Stimulated activated CD4-positive, alpha-beta T cell treated with anti-CD3 and anti-CD28 coated beads, Interleukin-12 subunit alpha, Interleukin-12 subunit beta, amount 100 ng/mL, for 4 hours (primary cell): ENCODE results near the gene ZNF469.

ENCODE experiments used
- DNase-seq: peaks from one replicate; pipeline ENCODE4 v3.0.0-alpha.2; 2020

The ZNF469 gene

DNA sequence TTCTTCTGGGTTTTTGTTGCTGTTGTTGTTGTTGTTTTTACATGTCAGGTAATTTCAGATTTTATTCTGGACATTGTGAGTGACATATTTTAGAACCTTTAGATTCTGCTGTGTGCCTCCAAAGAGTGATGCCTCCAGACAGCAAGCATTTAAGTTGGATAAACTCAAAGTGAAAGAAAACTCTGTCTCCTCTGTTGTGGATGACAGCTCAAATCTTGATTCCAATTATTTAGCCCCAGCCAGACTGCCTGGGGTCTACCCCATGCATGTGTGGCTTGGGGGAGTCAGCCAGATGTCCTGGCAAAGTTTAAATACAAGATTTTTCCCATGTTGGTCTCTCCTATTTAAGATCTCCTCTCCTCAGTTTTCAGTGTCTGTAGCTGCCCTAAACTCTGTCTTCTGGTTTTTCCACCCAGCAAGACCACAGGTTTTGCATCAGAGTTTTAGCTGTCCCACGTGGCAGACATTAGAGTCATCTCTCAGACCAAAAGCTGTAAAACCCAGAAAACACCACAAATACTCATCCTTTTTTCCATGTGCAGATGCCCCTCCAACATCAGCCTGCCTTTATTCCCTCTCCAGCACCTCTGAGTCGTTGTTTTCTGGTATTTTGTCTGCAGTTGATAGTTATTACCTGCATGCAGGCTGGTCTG is 19.4 kb upstream of the ZNF469 start:
- no peak for DNase-seq

DNA sequence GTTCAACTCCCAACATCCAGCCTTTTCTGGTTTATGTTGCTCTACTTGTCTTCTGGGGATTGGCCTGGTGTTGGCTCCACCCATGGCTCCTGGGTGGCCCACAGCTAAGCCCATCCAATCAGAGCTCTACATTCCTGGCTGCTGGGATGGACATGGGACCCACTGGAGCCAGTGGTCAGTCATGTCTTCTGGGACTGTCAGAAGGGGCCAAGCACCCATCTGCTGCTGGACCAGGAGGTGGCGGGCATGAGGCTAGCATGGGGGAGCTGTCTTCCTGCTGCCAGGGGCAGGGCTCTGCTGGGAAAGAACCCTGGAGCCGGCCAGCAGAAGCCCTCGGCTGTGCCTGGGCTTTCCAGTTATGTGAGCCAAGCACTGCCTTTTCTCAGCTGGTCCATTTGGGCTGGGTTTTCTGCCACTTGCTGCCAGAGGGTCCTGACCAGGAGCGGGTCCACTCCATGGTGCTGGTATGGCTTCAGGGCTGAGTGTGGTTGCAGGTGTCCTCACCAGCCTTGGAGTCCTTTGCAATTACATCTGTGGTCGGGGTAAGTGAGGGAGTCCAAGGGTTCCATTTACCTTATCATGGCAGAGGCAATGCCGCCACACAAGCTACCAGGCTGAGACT is 17.4 kb upstream of the ZNF469 start:
- no peak for DNase-seq

DNA sequence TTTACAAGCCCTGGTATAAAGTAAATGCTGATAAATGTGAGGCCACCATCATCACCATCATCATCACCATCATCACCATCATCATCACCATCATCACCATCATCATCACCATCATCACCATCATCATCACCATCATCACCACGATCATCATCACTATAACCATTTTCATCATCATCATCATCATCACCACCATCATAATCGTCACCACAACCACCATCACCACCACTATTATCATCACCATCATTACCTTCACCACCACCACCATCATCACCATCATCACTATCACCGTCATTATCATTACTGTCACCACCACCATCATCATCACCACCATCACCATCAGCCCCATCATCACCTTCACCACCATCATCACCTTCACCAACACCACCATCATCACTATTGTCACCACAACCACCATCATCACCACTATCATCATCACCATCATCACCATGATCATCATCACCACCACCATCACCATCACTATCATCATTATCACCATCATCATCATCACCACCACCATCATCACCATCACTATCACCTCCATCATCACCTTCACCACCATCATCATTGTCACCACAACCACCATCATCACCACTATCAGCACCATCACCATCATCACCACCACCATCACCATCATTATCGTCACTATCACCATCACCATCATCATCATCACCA is 16.6 kb upstream of the ZNF469 start:
- no peak for DNase-seq

DNA sequence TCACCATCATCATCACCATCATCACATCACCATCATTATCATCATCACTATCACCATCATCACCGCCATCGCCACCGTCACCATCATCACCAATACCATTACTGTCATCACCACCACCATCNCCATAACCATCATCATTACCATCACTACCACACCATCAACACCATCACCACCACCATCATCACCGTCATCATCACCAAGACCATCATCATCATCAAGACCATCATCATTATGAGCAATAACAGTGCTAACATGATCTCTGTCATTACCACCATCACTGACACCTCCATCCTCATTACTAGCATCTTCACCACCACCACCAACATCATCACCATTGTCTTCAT is 16.1 kb upstream of the ZNF469 start:
- DNase-seq, result no peak

DNA sequence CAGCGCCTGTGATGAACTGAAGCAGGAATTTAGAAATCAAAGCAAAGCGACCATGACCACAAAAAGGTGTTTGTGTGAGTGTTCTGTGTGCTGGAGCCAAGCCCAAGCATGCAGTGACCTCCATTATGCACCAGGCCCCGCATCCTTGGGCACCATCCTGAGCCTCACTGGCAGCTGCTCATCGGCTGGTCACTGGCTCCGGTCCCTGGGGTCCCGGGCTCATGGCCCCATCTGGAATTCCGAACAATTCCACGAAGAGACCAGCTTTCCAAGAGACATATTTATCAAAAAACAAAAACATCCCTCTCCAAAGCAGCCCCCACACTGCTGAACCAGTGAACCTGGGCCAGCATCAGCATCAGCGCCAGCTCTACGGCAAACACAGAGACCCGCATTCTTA is 15.2 kb upstream of the ZNF469 start:
- DNase-seq, result no peak

DNA sequence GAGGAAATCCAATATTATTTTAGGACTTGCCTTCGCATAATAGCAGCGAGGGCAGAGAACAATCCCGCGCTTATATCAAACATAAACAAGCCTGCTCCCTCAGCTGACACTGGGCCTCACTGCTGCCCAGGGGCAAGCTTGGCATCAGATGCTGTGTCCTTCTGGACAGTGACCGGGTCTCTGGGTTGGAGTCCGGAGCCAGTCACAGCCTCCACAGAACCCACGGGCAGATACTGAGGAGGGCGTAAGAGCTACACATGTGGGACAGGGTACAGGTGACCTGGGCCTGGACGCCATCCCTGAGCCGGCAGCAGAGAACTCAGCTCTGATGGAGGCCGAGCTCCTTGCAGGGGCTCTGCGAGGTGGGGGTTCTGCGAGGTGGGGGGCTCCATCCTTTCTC is 14.7 kb upstream of the ZNF469 start:
- no peak for DNase-seq

DNA sequence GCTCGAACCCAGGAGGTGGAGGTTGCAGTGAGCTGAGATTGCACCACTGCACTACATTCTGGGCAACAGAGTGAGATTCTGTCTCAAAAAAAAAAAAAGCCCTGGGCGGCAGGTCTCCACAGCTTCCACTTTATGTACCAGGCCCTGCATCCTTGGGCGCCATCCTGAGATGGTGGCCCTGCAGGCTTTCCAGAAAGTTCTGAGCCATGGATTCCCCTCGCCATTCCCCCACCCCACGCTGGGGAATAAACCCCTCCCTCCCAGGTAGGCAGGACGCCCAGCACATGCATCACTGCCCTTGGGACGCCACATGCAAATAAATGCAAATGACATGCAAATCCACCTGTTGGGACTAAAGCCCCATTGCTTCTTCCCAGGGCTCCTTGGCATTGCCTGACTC is 13.8 kb upstream of the ZNF469 start:
- no peak for DNase-seq

DNA sequence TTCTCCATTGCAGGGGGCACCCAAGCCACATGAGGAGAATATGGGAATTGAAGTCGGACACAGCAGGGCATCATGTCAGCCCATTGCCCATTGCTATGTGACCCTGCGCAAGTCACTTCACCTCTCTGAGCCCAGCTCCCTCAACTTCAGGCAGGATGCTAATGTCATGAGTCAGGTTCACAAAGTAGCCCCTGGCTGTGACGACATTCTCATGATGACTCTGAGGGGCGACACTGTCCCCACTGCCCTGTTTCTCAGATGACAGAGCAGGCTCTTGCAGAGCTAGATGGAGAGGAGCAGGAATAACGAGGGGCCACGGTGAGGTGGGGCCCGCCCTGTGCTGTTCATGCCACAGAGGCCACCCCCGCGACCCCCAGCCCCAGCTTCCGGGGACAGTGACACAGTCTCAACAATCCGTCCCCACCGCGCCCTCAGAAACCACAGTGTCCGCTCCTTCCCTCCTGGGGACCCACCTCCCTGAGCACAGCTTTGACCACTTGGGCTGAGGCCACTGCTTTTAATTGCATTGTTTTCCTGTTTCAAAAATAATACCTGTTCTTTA is 13.2 kb upstream of the ZNF469 start:
- DNase-seq, result no peak

DNA sequence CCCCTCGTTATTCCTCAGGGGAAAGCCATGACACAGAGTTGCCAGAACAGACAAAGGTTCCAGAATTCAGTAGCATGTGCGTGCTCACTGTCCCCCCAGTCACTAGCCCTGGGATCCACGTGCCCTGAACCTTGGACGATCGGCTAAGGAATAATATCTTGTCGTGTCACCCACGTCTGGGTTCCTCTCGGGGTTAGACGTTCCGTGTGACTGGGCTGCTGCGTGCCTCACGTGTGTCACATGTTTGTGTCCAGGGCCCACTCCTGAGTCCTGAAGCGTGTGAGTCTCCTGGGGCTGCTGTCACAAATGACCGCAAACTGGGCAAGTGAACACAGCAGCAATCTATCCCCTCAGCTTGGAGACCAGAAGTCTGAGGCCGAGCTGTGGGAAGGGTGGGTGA is 12.4 kb upstream of the ZNF469 start:
- DNase-seq, result no peak

DNA sequence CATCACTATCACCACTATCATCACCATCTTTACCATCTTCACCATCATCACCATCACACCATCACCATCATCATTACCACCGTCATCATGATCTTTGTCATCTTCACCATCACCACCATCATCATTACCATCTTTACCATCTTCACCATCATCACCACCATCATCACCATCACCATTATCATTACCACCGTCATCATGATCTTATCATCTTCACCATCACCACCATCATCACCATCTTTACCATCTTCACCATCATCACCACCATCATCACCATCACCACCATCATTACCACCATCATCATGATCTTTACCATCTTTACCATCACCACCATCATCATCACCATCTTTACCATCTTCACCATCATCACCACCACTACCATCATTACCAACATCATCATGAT is 10.2 kb upstream of the ZNF469 start:
- DNase-seq, result no peak

DNA sequence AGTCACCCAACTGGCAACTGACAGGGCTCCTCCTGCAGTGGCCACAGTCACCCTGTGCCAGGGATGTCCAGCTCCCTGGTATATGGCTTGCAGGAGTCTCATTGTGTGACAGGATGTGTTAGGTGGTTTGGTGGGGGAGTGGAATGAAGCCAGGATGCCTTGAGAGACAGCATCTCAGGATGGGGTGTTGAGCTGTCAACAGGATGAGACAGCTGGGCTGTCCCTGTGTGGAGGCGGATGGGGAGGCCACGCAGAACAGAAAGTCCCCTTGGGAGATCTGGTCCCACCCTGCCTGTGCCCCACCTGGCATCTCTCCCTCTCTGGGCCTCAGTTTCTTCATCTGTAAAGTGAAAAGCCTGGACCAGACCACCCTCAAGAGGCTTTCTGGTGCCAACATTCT is 9.5 kb upstream of the ZNF469 start:
- no peak for DNase-seq

DNA sequence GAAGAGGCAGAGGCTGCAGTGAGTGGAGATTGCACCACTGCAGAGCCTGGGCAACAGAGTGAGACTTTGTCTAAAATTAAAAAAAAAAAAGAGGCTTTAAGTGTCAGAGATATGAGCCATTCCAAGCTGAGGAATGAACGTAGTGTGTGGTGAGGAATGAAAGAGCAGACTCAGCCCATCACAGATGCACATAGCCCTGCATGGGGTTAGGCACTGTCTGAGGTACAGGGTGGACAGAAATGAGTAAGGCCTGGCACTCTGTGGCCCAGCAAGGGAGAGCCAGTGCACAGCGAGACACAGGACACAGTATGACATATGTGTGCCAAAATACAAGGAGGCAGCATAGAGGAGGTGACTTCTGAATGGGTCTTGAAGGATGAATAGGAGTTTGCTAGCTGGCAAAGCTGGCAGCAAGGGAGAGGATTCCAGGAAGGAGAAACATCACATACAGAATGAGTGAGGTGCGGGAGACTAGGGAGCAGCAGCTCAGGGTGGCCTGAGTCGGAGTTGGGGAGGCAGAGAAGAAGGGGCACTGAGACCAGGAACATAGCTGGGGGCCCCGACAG is 8.7 kb upstream of the ZNF469 start:
- no peak for DNase-seq

DNA sequence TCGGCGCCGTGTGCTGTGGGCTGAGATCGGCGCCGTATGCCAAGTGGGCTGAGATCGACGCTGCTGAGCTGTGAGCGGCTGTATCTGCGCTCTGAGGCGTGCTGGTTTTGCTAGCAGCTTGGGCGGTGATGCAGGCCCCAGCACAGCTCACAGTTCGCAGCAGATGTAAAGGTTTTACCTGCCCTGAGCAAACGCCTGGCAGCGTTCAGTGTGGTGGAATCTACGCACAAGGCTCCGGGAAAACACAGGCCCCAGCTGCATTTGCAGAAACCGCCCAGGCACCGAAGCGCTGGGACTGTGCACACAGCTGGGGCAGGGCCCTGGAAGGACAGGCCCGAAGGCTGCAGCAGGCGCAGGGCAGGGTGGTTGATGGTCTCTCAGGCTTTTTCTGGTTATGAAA is 8.0 kb upstream of the ZNF469 start:
- DNase-seq, result no peak

DNA sequence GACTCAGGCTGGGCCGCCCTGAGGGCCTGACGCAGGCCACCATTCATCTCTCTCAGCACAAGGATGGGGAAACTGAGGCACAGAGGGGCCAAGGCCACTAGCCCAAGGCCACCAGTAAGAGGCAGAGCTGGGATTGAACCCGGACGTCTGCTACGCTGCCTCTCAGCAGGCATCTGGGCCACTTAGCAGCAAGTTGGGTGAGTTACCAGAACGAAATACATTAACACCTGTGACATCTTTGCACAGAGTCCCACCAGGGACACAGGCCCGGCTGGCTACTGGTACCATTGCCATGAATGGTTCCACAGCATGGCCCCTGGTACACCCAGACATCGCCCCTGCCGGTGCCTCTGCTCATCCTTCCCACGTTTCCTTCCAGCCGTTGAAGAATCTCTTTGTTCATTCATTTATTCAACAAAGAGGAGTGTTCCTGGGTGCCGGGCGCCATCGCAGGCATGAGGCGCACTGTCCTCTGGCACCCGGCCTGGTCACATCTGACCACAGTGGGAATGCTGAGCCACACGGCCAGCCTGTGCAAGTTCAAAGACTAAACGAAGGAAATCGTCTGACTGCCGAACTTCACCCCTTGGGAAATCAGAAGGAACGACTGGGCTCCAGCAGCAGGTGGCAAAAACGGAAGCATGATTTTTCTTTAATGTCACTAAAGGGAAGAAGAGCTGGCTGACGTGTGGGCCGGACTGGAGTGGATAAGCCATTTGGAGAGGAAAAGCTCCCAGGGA is 7.4 kb upstream of the ZNF469 start:
- DNase-seq, result no peak

DNA sequence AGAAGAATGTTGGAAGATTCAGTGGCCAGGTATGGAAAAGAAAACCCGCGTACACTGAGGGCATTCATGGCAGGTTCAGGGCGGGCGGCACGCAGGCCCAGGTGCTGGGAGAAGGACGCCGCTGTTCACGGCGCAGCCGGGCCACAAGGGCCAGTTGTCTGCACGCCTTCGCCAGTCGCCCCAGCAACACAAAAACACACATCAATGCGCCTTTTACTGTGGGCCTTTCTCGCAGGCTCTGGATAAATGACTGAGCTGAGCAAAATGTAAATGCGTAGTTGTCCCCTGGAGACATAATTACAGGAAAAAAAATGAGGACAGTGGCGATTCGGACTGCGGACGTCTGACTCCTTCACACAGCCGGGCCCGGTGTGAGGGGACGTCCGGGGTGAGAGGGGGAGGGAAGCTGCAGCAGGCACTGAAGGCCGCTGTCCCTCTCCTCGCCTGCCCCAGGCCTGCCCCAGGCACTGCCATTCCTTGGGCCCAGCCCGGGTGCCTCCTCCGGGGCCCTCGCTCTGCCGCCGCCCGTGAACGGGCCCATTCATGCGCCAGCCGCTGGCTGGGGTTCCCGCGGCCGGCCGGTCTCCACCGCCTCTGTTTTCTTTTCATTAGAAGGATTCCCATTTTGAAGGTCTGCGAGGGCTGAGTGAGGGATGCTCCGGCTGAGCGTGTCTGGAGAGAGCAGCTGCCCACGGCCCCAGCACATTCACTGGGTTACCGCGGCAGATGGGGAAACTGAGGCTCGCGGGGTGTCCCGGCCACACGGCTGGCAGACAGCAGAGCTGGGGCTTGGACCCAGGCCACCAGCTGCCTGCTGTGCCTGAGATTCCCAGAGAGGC is 6.5 kb upstream of the ZNF469 start:
- DNase-seq, result no peak

DNA sequence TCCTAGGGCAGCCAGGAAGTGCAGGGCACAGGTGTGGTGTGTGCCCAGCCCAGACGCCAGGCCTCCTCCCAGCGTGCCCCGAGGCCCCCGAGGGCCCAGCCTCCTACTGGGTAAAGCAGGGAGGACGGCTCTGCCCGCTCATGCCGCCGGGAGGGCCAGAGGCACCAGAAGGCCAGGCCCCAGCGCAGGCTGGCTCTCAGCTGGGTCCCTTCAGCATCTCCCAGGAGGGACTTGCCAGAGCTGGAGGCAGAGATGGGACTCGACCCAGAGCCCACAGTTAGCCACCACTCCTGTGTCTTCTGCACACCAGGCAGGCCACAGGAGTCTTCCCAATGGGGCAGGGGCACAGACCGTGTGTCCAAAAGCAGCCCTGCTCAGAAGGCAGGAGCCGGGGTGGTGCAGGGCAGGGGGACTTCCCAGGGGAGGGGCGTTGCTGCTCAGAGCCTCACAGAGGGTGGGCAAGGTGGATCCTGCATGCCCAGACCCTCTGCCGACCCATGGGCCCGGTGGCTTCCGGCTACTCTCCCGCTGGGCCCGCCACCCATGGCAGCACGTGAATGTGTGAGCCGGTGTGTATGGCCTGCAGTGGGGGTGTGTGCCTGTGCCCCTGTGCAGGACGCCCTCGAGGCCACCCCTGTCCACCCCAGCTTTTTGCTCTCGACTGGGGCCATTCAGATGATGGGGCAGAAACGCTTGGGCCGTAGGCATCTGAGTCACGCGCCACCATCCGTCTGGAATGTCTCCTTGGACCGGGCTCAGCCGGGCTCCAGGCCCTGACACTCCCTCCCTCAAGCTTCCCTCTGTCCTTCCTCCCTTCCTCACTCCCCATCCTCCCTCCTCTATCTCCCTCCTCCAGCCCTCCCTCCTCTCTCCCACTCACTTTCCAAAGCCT is 5.7 kb upstream of the ZNF469 start:
- no peak for DNase-seq

DNA sequence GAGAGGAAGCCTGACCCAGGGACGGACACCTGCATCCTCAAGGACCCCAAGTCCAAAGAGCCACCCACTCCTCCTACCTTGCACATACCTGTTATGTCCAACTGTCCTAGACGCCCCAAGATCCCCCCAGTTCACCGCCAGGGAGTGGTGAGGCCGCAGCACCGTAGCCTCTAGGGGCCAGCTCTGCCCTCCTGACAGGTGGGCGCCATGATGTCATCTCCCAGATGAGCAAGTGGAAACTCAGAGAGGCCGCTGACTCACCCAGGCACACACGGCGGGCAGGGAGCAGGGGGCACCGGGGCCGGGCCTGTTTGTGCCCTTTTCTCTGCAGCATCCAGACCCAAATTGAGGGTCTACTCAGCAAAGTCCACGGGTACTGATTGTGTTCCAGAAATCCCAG is 4.8 kb upstream of the ZNF469 start:
- no peak for DNase-seq

DNA sequence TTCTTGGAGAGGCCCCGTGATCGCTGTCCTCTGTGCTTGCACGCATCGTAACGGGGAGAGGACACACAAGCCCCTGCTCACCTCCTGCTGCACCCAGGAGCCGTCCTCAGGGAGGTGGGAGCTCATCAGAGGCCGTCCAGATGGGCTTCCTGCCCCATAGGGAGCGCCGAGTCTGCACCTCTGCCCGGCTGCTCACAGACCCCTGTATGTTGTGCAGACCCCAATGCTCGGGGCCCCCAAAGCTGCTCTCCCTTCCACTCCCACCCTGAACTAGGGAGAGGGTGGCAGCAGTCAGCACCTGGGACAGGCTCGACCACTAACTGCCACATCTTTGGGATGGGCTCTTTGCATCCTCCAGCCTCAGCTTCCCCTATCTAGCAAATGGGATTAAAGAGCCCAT is 4.4 kb upstream of the ZNF469 start:
- no peak for DNase-seq

DNA sequence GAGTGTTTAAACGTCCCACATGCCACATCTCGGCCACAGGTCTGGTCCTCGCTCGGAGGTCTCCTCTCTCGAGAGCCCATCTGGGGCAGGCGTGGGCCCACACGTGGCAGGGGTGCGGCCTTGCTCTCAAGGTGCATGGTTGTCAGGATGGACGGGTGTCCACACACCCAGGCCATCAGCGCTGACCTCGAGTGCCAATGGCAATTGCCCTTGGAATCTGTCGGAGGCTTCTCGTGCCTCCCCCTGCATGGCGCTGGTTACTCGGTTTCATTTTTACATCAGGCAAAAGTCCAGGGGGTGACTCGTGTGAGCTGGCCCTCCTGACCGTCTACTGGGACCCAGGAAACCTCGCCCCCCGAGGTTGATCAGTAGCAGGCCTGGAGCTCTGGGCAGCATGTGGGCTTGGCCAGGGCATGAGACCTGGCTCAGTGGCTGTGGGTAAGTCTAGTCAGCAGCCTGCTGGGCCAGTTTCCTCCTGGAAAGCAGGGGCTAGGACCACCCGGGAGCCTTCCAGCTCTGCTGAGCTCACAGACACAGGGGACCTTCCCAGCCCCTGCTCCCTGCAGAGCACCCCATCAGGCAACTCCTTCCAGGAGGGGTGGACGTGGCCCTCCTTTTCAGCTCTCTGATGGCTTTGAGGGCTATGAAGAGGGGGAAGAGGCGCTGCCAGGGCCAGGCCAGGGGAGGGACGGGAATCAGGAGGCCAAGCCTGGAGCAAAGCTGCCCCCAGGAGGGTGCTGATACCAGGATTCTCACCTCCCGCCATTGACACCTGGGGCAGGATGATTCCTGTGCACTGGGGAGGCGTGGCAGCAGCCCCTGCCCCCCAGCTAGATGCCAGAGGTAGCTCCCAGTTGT is 3.7 kb upstream of the ZNF469 start:
- no peak for DNase-seq

DNA sequence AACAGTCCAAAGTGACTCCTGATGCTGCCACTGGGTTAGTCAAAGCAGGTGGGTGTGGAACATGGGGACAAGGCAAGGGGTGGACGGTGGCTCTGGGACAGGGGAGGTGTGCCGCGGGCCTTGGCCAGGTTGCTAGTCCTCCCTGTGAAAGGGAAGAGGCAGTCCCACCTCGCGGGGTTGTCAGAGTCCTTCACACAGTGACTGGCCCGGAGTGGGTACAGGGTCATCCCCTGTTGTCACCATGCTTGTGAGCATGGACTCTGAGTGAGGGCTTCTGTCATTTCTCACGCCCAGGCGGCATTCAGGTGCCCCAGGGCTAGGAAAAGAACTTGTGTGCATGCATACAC is 3.1 kb upstream of the ZNF469 start:
- no peak for DNase-seq

DNA sequence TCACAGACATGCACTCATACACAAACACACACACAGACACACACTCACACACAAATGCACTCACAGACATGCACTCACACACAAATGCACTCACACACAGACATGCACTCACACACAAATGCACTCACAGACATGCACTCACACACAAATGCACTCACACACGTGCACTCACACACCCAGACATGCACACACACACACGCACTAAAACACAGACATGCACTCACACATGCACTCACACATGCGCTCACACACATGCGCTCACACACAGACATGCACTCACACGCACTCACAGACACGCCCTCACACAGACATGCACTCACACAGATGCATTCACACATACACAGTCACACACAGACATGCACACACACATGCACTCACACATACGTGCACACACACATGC is 2.7 kb upstream of the ZNF469 start:
- DNase-seq, result no peak
